Karpas-422 (cell line): ENCODE data around the gene GJB5. TPM values are rescaled to one million over a fixed set of nuclear protein-coding genes. Genes with fewer than 3 reads are reported as not detected.

Source experiments
- DNase-seq: peaks from one replicate; pipeline ENCODE4 v3.0.0-alpha.2; 2015
- H2AFZ ChIP-seq: fragments of 200-600 bp; sonication (generic); 2 replicates; pipeline ENCODE4 v1.6.1; 2014; ENCODE audit warnings: antibody characterized with exemption, low read length, mixed read lengths
- H3K27ac ChIP-seq: fragments of 200-600 bp; sonication (generic); 2 replicates; pipeline ENCODE4 v1.5.1; 2014; ENCODE audit warnings: mild to moderate bottlenecking, low read length, moderate library complexity
- H3K27me3 ChIP-seq: fragments of 200-600 bp; sonication (generic); 2 replicates; pipeline ENCODE4 v1.6.1; 2014; ENCODE audit warnings: low read length, mixed read lengths
- H3K36me3 ChIP-seq: fragments of 200-600 bp; sonication (generic); 2 replicates; pipeline ENCODE4 v1.6.1; 2014; ENCODE audit warnings: low read length, mixed read lengths; ENCODE audit not compliant: insufficient read depth
- H3K4me1 ChIP-seq: fragments of 200-600 bp; sonication (generic); 2 replicates; pipeline ENCODE4 v1.6.1; 2014; ENCODE audit warnings: mild to moderate bottlenecking, low read length, mixed read lengths
- H3K4me2 ChIP-seq: fragments of 200-600 bp; sonication (generic); 2 replicates; pipeline ENCODE4 v1.6.1; 2014; ENCODE audit warnings: low read length, low read depth, mild to moderate bottlenecking; ENCODE audit not compliant: poor library complexity, severe bottlenecking
- H3K4me3 ChIP-seq: fragments of 200-600 bp; sonication (generic); 2 replicates; pipeline ENCODE4 v1.5.1; 2014; ENCODE audit warnings: mild to moderate bottlenecking, antibody characterized with exemption, low read length, mixed read lengths
- H3K79me2 ChIP-seq: fragments of 200-600 bp; sonication (generic); 2 replicates; pipeline ENCODE4 v1.6.1; 2014; ENCODE audit warnings: mild to moderate bottlenecking, low read length, mixed read lengths
- H3K9ac ChIP-seq: fragments of 200-600 bp; sonication (generic); 2 replicates; pipeline ENCODE4 v1.6.0; 2014; ENCODE audit warnings: low read length
- H3K9me2 ChIP-seq: fragments of 200-600 bp; sonication (generic), shearing (Covaris generic); replicated peaks from 2 replicates; pipeline ENCODE4 v1.6.0; 2014; ENCODE audit warnings: mild to moderate bottlenecking, low read length, moderate library complexity; ENCODE audit not compliant: insufficient read depth
- H3K9me3 ChIP-seq: fragments of 300-700, 200-600 bp; sonication (generic); 2 replicates; pipeline ENCODE4 v1.6.1; 2014; ENCODE audit warnings: low read length, mixed read lengths
- H4K20me1 ChIP-seq: fragments of 200-600 bp; sonication (generic); 2 replicates; pipeline ENCODE4 v1.6.1; 2014; ENCODE audit warnings: mild to moderate bottlenecking, antibody characterized with exemption, low read length, low read depth; ENCODE audit not compliant: insufficient read depth
- total RNA-seq: library from RNA; depleted of rRNA; stranded (reverse); fragments of >200 nt; shearing (Covaris generic); gene quantifications from 2 replicates; pipeline ENCODE4 v1.2.3, GENCODE V29; 2014; ENCODE audit warnings: low replicate concordance; rRNA removed

The GJB5 gene
- not detected in 2 replicates for total RNA-seq

DNA sequence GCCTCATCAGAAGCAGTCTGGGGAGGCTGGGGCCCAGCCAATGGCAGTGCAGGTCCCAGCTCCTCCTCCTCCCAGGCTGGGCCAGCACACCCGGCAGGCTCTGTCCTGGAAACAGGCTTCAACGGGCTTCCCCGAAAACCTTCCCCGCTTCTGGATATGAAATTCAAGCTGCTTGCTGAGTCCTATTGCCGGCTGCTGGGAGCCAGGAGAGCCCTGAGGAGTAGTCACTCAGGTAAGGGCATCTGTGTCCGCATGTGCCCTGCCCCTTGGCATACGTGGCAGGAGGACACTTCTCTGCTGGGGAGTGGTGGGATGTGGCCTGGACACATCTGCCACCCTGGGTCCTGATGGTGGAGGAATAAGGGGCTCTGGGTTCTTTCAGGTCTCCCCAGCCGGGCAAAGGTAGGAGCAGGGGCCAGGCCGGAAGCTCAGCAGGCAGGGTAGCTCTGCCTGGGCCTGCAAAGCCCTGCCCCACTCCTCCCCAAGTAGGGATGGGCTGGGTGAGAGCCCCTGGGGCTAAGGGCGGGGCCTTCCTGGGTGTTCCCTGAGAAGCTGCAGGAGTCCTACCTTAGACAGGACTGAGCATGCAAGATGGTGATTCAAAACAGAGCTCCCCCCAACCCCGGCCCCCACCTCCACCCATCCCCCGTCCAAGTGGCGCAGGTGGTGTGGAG is at the start of gene GJB5:
GJB5 (plus strand) TSS at position 84 of the 674 bp plus-strand sequence. CDS start 2,284 bp downstream, outside the sequence.
- Histone ChIP-seq H3K27me3 (no peaks in the 10 kb centered on the region; the same call in 1 of the 2 replicates), H3K9me2 (no peaks in the 10 kb centered on the region), H3K9me3 (no peaks in the 10 kb centered on the region), H3K9ac (no peak within 1 kb of the TSS), H4K20me1 (no peaks in the 10 kb centered on the region), H3K4me2 (no peak within 1 kb of the TSS), H3K4me3 (no peak within 1 kb of the TSS), H3K4me1 (no peaks in the 10 kb centered on the region), H2AFZ (no peak within 1 kb of the TSS), H3K79me2 (no peaks in the 10 kb centered on the region), H3K36me3 (no peaks in the 10 kb centered on the region), H3K27ac (no peak within 1 kb of the TSS)
- DNase-seq, result no peak

DNA sequence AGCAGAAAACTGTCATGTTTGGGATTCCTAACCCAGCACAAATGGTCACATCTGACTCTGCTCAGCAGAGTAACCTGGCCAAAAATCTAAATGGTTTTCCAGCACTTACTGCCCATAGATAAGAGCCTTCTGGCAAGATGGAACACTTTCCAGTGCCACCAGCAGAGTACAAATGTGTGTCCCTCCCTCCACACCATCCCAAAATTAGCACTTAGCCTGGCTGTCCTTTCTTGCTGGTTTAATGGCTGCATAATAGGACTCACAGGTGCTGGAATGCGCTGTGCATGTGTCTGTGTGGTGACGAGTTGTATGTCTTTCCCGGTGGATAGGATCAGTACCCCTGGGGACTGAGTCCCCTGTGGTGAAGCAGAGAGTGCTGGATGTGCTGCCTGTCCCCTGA is 49.8 kb upstream of the GJB5 start:
- Histone ChIP-seq H3K9me2 (no peaks in the 10 kb centered on the region), H3K4me2 (no peak overlapping the region), H2AFZ (no peak overlapping the region), H3K4me3 (no peak overlapping the region), H3K4me1 (no peaks in the 10 kb centered on the region), H4K20me1 (no peaks in the 10 kb centered on the region), H3K9me3 (no peaks in the 10 kb centered on the region), H3K9ac (no peak overlapping the region), H3K79me2 (no peaks in the 10 kb centered on the region), H3K27ac (no peak overlapping the region), H3K27me3 (no peaks in the 10 kb centered on the region), H3K36me3 (no peaks in the 10 kb centered on the region)
- DNase-seq, result no peak

DNA sequence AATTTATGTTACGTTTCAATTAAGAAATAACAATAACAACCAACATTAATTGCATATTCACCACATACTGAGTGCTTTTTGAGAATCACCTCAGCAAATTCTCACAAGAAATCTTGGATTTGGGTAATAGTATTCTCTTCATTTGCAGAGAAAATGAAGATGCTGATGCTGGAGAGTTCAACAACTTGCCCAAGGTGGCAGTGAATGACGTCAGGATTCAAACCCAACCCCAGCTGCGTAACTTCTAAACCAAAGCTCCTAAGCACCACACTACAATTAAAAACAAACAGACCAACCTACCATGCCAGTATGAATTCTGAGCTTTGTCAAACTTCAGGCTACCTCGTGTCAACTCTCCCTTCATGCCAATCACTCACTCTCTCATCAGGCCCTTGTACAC is 46.7 kb upstream of the GJB5 start:
- Histone ChIP-seq H3K36me3 (no peaks in the 10 kb centered on the region), H3K4me3 (no peak overlapping the region), H3K4me2 (no peak overlapping the region), H3K79me2 (no peaks in the 10 kb centered on the region), H4K20me1 (no peaks in the 10 kb centered on the region), H3K27me3 (no peaks in the 10 kb centered on the region), H3K4me1 (no peaks in the 10 kb centered on the region), H2AFZ (no peak overlapping the region), H3K9ac (no peak overlapping the region), H3K27ac (no peak overlapping the region), H3K9me3 (no peaks in the 10 kb centered on the region), H3K9me2 (no peaks in the 10 kb centered on the region)
- DNase-seq, result no peak

DNA sequence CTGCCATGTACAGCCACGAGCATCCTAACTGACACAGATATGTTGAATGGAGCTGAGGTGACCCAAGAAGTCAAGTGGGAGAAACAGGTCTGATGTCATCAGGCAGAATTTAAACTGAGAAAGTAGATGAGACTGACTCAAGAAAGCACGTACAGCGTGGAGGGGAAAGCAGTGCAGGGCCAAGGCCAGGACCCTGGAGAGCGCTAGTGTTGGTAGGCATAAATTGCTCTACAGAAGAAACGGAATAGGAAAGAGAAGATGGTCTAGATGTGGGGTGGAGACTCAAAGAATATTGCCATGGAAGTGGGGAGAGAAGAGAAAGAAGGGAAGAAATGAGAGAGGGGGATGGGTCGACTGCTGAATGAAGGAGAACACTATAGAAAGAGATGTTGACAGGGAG is 45.3 kb upstream of the GJB5 start:
- H3K36me3 ChIP-seq, result no peaks in the 10 kb centered on the region
- H2AFZ ChIP-seq, result no peak overlapping the region
- no peaks in the 10 kb centered on the region for H3K27me3 ChIP-seq
- no peaks in the 10 kb centered on the region for H3K4me1 ChIP-seq
- H3K9me3 ChIP-seq, result no peaks in the 10 kb centered on the region
- no peak overlapping the region for H3K4me3 ChIP-seq
- H3K27ac ChIP-seq, result no peak overlapping the region
- no peaks in the 10 kb centered on the region for H3K79me2 ChIP-seq
- H4K20me1 ChIP-seq, result no peaks in the 10 kb centered on the region
- no peaks in the 10 kb centered on the region for H3K9me2 ChIP-seq
- no peak overlapping the region for H3K9ac ChIP-seq
- no peak for DNase-seq
- no peak overlapping the region for H3K4me2 ChIP-seq

DNA sequence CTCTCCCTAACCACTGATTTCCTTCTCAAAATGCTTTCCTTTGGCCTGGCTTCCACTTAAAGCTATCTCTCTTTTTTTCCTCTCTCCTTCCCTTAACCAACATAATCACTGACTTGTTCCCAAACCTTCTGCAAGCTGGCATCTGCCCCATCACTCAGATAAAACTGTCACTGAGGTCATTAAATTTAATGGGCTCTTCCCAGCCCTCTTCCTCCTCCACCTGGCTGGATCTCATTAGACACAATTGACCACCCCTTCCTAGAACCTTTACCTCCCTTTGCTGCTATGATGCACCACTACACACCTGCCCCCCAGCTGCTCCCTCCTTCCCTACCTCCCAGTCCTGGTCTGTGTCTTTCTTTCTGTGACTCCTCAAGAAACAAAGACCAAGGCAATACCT is 44.0 kb upstream of the GJB5 start:
- Histone ChIP-seq H3K4me1 (no peaks in the 10 kb centered on the region), H3K36me3 (no peaks in the 10 kb centered on the region), H3K27ac (no peak overlapping the region), H3K27me3 (no peaks in the 10 kb centered on the region), H2AFZ (no peak overlapping the region), H3K4me2 (no peak overlapping the region), H3K9me3 (no peaks in the 10 kb centered on the region), H3K9me2 (no peaks in the 10 kb centered on the region), H3K9ac (no peak overlapping the region), H3K79me2 (no peaks in the 10 kb centered on the region), H3K4me3 (no peak overlapping the region), H4K20me1 (no peaks in the 10 kb centered on the region)
- DNase-seq, result no peak

DNA sequence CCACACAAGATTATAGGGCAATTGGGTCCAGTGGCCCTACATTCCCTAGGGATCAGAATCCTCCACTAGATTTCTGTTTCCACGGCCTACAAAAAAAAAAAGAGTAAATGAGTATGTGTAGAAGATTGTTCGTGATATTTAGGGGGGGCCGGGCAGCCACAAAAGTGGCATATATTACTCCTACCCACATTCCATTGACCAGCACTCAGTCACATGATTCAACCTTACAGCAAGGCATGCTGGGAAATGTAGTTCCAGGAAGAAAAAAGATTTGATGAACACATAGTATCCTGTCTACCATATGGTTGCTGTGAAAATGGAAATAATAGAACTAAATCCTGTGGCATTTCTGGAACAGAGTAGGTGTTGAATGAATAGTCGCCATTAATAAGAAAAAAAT is 43.4 kb upstream of the GJB5 start:
- H2AFZ ChIP-seq, result no peak overlapping the region

DNA sequence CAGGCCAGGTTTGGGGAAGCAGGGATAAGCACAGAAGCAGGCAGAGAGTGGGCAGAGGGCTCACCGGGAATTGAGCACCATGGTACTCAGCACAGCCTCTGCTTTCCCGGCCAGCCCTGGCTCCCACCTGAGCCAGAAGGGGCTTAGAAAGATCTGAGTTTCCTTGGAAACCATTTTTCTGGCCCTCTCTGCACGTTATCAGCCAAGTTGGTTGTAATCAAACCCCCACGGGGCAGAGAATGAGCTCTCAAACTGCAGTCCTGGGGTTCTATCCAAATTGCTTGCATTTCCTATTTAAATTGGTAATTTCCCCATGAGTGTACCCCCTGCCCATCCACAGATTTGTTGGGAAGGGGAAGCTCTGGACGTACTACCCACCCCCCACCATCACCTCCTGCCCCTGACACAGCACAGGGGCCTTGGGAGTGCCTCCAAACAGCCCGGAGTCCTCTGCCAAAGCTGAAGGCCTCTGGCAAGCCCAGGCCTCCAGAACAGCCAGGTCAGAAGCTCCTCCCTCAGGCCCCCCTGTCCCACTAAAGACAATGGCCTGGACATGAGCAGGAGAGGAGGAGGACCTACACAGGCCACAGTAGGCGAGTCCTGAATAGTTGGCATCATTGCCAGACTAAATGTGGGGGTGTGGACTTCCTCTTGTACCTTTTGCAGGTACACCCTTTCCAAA is 42.7 kb upstream of the GJB5 start:
- no peak overlapping the region for H3K9ac ChIP-seq
- H3K27me3 ChIP-seq, result no peaks in the 10 kb centered on the region
- H3K4me3 ChIP-seq, result no peak overlapping the region
- H3K4me2 ChIP-seq, result no peak overlapping the region
- H3K9me2 ChIP-seq, result no peaks in the 10 kb centered on the region
- DNase-seq, result no peak
- H3K9me3 ChIP-seq, result no peaks in the 10 kb centered on the region
- H3K36me3 ChIP-seq, result no peaks in the 10 kb centered on the region
- H3K27ac ChIP-seq, result no peak overlapping the region
- no peaks in the 10 kb centered on the region for H4K20me1 ChIP-seq
- H3K79me2 ChIP-seq, result no peaks in the 10 kb centered on the region
- no peaks in the 10 kb centered on the region for H3K4me1 ChIP-seq
- H2AFZ ChIP-seq, result no peak overlapping the region

More for the DNA sequence above, 43.4 kb upstream of the GJB5 start:
- Histone ChIP-seq H3K9ac (no peak overlapping the region), H3K79me2 (no peaks in the 10 kb centered on the region), H3K36me3 (no peaks in the 10 kb centered on the region), H3K4me3 (no peak overlapping the region), H3K9me3 (no peaks in the 10 kb centered on the region), H3K9me2 (no peaks in the 10 kb centered on the region), H3K4me2 (no peak overlapping the region), H4K20me1 (no peaks in the 10 kb centered on the region), H3K4me1 (no peaks in the 10 kb centered on the region), H3K27ac (no peak overlapping the region), H3K27me3 (no peaks in the 10 kb centered on the region)
- peak; percentile 55 for DNase-seq

DNA sequence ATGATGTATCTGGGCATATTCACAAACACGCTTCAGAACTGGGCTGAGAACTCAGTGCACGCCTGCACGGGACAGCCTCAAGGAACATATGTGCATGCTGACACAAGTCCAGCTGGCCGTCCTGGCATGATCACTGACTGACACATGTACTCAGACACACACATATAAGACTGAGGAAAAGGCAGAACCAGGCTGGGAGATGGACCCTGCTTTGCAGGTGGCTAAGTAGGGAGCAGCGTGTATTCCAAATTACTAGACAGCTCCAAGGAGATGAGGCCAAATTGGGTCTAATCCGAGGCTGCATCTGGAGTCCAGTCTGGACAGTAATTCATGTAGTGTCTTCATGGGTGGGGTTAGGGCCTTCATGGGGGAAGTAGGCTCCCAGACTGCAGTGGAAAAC is 41.4 kb upstream of the GJB5 start:
- no peak for DNase-seq
- H2AFZ ChIP-seq, result no peak overlapping the region
- no peaks in the 10 kb centered on the region for H4K20me1 ChIP-seq
- no peaks in the 10 kb centered on the region for H3K79me2 ChIP-seq
- H3K9me2 ChIP-seq, result no peaks in the 10 kb centered on the region
- no peaks in the 10 kb centered on the region for H3K36me3 ChIP-seq
- no peak overlapping the region for H3K27ac ChIP-seq
- no peaks in the 10 kb centered on the region for H3K4me1 ChIP-seq
- H3K4me3 ChIP-seq, result no peak overlapping the region
- no peaks in the 10 kb centered on the region for H3K9me3 ChIP-seq
- no peaks in the 10 kb centered on the region for H3K27me3 ChIP-seq
- no peak overlapping the region for H3K9ac ChIP-seq
- no peak overlapping the region for H3K4me2 ChIP-seq
